GM12878 (cell line): ENCODE measurements around the gene SHC4. TPM values are rescaled to one million over a fixed set of nuclear protein-coding genes. Genes with fewer than 3 reads are reported as not detected.

Experiments
- ATAC-seq: fragments of 200-7000 bp; cut with Tn5 transposase; 3 replicates; pipeline ENCODE4 v1.9.1; 2020; ENCODE audit warnings: mild to moderate bottlenecking, moderate library complexity
- BruUV-seq: library from RNA; stranded (reverse); fragments of 400-500 nt; replicated peaks from 2 replicates; lab custom pipeline; 2021; lab: Mats Ljungman, UMichigan
- CTCF ChIA-PET: fragments of 300-600 bp; sonication (Branson Sonifier 250); formaldehyde crosslinking; extraction: SDS; loops from one replicate; lab custom pipeline; 2021; ENCODE audit warnings: inconsistent platforms; lab: Yijun Ruan, JAX
- POLR2A ChIA-PET: fragments of 350-600 bp; formaldehyde crosslinking; extraction: SDS; loops from one replicate; lab custom pipeline; 2021; ENCODE audit warnings: inconsistent platforms; lab: Charles Lee
- RAD21 ChIA-PET: fragments of 300-600 bp; sonication (Branson Sonifier 250); formaldehyde crosslinking; loops from one replicate; lab custom pipeline; 2023; ENCODE audit warnings: antibody characterized with exemption; ENCODE audit not compliant: unreplicated experiment; lab: Charles Lee
- SMC1A ChIA-PET: fragments of 300-600 bp; sonication (Branson Sonifier 250); formaldehyde crosslinking; loops from one replicate; lab custom pipeline; 2023; ENCODE audit not compliant: unreplicated experiment, uncharacterized antibody; lab: Charles Lee
- DNase-seq: peaks from one replicate; pipeline ENCODE4 v3.0.0-alpha.2; 2011; ENCODE audit warnings: low read depth, low spot score
- FAIRE-seq: peaks from 3 replicates; lab custom pipeline; 2011; peaks lifted over from hg19 to GRCh38; lab: Jason Lieb, UNC
- H2AFZ ChIP-seq: 2 replicates; pipeline ENCODE4 v1.6.0; 2011; ENCODE audit warnings: low read depth, low read length, control low read depth; ENCODE audit not compliant: control insufficient read depth
- H3K27ac ChIP-seq: 2 replicates; pipeline ENCODE4 v1.5.1; 2011; ENCODE audit warnings: control low read depth; ENCODE audit not compliant: control insufficient read depth, insufficient read depth
- H3K27me3 ChIP-seq, 2 experiments: replicated peaks in 1 of 2; 2 replicates each; pipeline versions ENCODE4 v1.6.0 to v1.6.1; 2011; ENCODE audit warnings: low read length in 1 of 2; ENCODE audit not compliant: control insufficient read depth in 2 of 2, insufficient read depth in 2 of 2
- H3K36me3 ChIP-seq, 2 experiments: 2 replicates each; pipeline ENCODE4 v1.5.1; 2011; ENCODE audit warnings: low read length in 1 of 2; ENCODE audit not compliant: control insufficient read depth in 2 of 2, insufficient read depth in 2 of 2
- H3K4me1 ChIP-seq: 2 replicates; pipeline ENCODE4 v1.6.1; 2011; ENCODE audit warnings: mild to moderate bottlenecking, low read length, moderate library complexity, mixed read lengths; ENCODE audit not compliant: control insufficient read depth, insufficient read depth
- H3K4me2 ChIP-seq: 2 replicates; pipeline ENCODE4 v1.6.0; 2011; ENCODE audit warnings: control low read depth; ENCODE audit not compliant: control insufficient read depth, insufficient read depth
- H3K4me3 ChIP-seq: fragments of 200-600 bp; sonication (generic); 2 replicates; pipeline ENCODE4 v1.5.1; 2016
- H3K79me2 ChIP-seq: 2 replicates; pipeline ENCODE4 v1.6.0; 2011; ENCODE audit warnings: low read length; ENCODE audit not compliant: control insufficient read depth, insufficient read depth
- H3K9ac ChIP-seq: 2 replicates; pipeline ENCODE4 v1.8.0; 2011; ENCODE audit warnings: low read length, control low read depth, mixed read lengths; ENCODE audit not compliant: control insufficient read depth, insufficient read depth
- H3K9me3 ChIP-seq: replicated peaks from 3 replicates; pipeline ENCODE4 v1.5.1; 2011; ENCODE audit warnings: mild to moderate bottlenecking, low read length; ENCODE audit not compliant: control insufficient read depth, insufficient read depth
- H4K20me1 ChIP-seq: 2 replicates; pipeline ENCODE4 v1.6.0; 2011; ENCODE audit not compliant: control insufficient read depth, insufficient read depth
- BCLAF1 ChIP-seq: fragments of 450-650 bp; IDR thresholded peaks from 2 replicates; pipeline ENCODE4 v1.6.1; 2017; ENCODE audit warnings: antibody characterized with exemption, mild to moderate bottlenecking, moderate library complexity
- CREB1 ChIP-seq: IDR thresholded peaks from 2 replicates; pipeline ENCODE4 v1.6.1; 2012; ENCODE audit warnings: low read depth, mild to moderate bottlenecking, inconsistent platforms
- EP300 ChIP-seq, 2 experiments: fragments of 150-350 bp in 1 of 2; IDR thresholded peaks; 2 replicates each; pipeline ENCODE4 v1.6.1; 2011 to 2012; ENCODE audit warnings: low read depth in 2 of 2, low read length in 2 of 2, borderline replicate concordance in 1 of 2, improper control_type of control experiment in 1 of 2, inconsistent platforms in 1 of 2; ENCODE audit not compliant: control insufficient read depth in 1 of 2
- MAX ChIP-seq: IDR thresholded peaks from 2 replicates; pipeline ENCODE4 v1.6.1; 2012; ENCODE audit warnings: low read depth, low read length, improper control_type of control experiment
- NFXL1 ChIP-seq: fragments of 450-650 bp; IDR thresholded peaks from 2 replicates; pipeline ENCODE4 v1.6.1; 2017; ENCODE audit warnings: antibody characterized with exemption, mild to moderate bottlenecking, borderline replicate concordance
- SKIL ChIP-seq: fragments of 450-650 bp; IDR thresholded peaks from 2 replicates; pipeline ENCODE4 v1.6.1; 2017; ENCODE audit warnings: mild to moderate bottlenecking, low read depth, inconsistent platforms; ENCODE audit not compliant: poor library complexity, severe bottlenecking
- ZBTB33 ChIP-seq: fragments of 450-650 bp; IDR thresholded peaks from 2 replicates; pipeline ENCODE4 v1.6.1; 2017; ENCODE audit warnings: mild to moderate bottlenecking
- WGBS: methylation state at CpG from one replicate; pipeline ENCODE4 v1.1.6; 2016; ENCODE audit warnings: low lambda C conversion rate; ENCODE audit not compliant: insufficient replicate concordance, insufficient coverage; ENCODE audit errors: missing lambda C conversion rate; 5-methylcytosine and 5-hydroxymethylcytosine counted together
- in situ Hi-C: fragments of 300-500 bp; cut with MboI; formaldehyde crosslinking; loops from 9 replicates; pipeline ENCODE4 v1.14.3; 2018; ENCODE audit warnings: mixed read lengths
- intact Hi-C: fragments of 100-400 bp; cut with micrococcal nuclease; formaldehyde crosslinking; loops from one replicate; pipeline ENCODE4 v1.14.2; 2022; ENCODE audit not compliant: unreplicated experiment
- polyA plus RNA-seq, 11 experiments: library from polyadenylated mRNA; depleted of rRNA in 4 of 11; unstranded in 6 of 11; stranded (reverse) in 5 of 11; fragments of >200 nt; fragmentation: Nextera tagmentation in 4 of 11; fragmentation: Illumina TruSeq in 1 of 11; extraction: Ambion mirVana in 4 of 11; extraction: Trizol in 1 of 11; gene quantifications; 1 replicate in 1 of 11; 2 replicates in 10 of 11; pipeline versions ENCODE4 v1.2.1 to v1.2.3, GENCODE V29; 2011 to 2016; ENCODE audit warnings: inconsistent platforms in 2 of 11, missing spikeins in 2 of 11, low read depth in 1 of 11
- total RNA-seq, 4 experiments: library from RNA; depleted of rRNA in 3 of 4; stranded (reverse); fragments of >200 nt in 3 of 4; fragmentation: Illumina TruSeq in 1 of 4; extraction: Trizol in 1 of 4; gene quantifications; 2 replicates each; pipeline versions ENCODE4 v1.2.1 to v1.2.3, GENCODE V29; 2013 to 2021

SHC4 gene
- total and polyA plus RNA-seq, 10 of the 15 experiments (the other 5 are each of a cell fraction or from before 2014, with no cell fraction given), result 0.04 to 0.87 (median 0.14) TPM

- no peak for TF ChIP-seq BCLAF1
Measured at GRCh38 chr15:48964898-48965297, 1.2 kb upstream of the SHC4 start (continued).

GRCh38 chr15:48962662-48963523, 826 bp downstream of the SHC4 start:
- H4K20me1 ChIP-seq, result no peaks in the 10 kb centered on the region
- TF ChIP-seq SKIL, result no peak
- no peak for TF ChIP-seq MAX
- no peak for TF ChIP-seq ZBTB33
- TF ChIP-seq EP300 (IDR thresholded peaks at IDR 0.05; ENCODE audit: borderline replicate concordance in 1 of 2, control insufficient read depth in 1 of 2, low read depth in 2 of 2, low read length in 2 of 2), result no peak
- no peak for TF ChIP-seq NFXL1
- no peak for TF ChIP-seq CREB1
- TF ChIP-seq, all 136 proteins: peak for 0
- DNase-seq (no peak), ATAC-seq (peak; percentile 9; the same call in 1 of the 3 replicates), FAIRE-seq (no peak)
- intact Hi-C loops (no loop called here), in situ Hi-C loops (no loop called here)
- RAD21 ChIA-PET, result interaction anchor here (1.4 to 5.1 kb wide), 3 partner anchors 13 to 101 kb away, joined by 5 to 78 read pairs (median 32); no protein-coding TSS in a partner anchor
- Histone ChIP-seq H3K9me3 (no peaks in the 10 kb centered on the region; the same call in 2 of the 3 replicates), H3K9ac (no peak overlapping the region), H3K27me3 (peaks cover 0 to 11% of the 10 kb centered on the region in 2 experiments; a peak in 2 of 4 replicates), H3K4me1 (no peaks in the 10 kb centered on the region; the same call in 1 of the 2 replicates), H2AFZ (peak overlapping the region; percentile 25), H3K4me2 (peak overlapping the region; percentile 94), H3K27ac (no peak overlapping the region), H3K4me3 (peak overlapping the region; percentile 54), H3K36me3 (no peaks in the 10 kb centered on the region), H3K79me2 (no peaks in the 10 kb centered on the region)
- SMC1A ChIA-PET, result interaction anchor here (1.3 to 6.6 kb wide), 12 partner anchors 12 to 103 kb away, joined by 3 to 112 read pairs (median 18); partner anchors contain the start of gene EID1
- BruUV-seq, result no TSS peak
- WGBS, result 52% methylated on average over 51 of the region's 54 CpGs
- CTCF ChIA-PET, result interaction anchor here (0.8 to 9.1 kb wide), 6 partner anchors 13 to 101 kb away, joined by 3 to 129 read pairs (median 8); no protein-coding TSS in a partner anchor
- POLR2A ChIA-PET, result no interaction called here
